Stimulated activated CD4-positive, alpha-beta T cell treated with anti-CD3 and anti-CD28 coated beads, Interleukin-2, amount 100 ng/mL, for 4 hours (primary cell): ENCODE measurements around the gene RAI1.

ENCODE experiments used
- DNase-seq: peaks from one replicate; pipeline ENCODE4 v3.0.0-alpha.2; 2020; ENCODE audit warnings: low read depth

RAI1 gene

GRCh38 chr17:17730250-17730935 lies 49.1 kb downstream of the RAI1 start:
- no peak for DNase-seq

- no peak for DNase-seq
These were observed 51.2 kb downstream of the RAI1 start for GRCh38 chr17:17732444-17732843.

GRCh38 chr17:17732892-17733670 lies 51.8 kb downstream of the RAI1 start:
- no peak for DNase-seq

GRCh38 chr17:17736205-17737183 lies 55.2 kb downstream of the RAI1 start:
- no peak for DNase-seq

- no peak for DNase-seq
These were observed 57.0 kb downstream of the RAI1 start for GRCh38 chr17:17737961-17738894.

- no peak for DNase-seq
These were observed 57.6 kb downstream of the RAI1 start for GRCh38 chr17:17738901-17739300.

GRCh38 chr17:17739388-17740066 lies 58.3 kb downstream of the RAI1 start:
- no peak for DNase-seq

GRCh38 chr17:17740615-17741348 lies 59.5 kb downstream of the RAI1 start:
- DNase-seq = peak; percentile 56

- DNase-seq = no peak
These were observed 60.2 kb downstream of the RAI1 start for GRCh38 chr17:17741349-17742023.

- DNase-seq = no peak
These were observed 60.9 kb downstream of the RAI1 start for GRCh38 chr17:17742133-17742621.

GRCh38 chr17:17742688-17743390 lies 61.6 kb downstream of the RAI1 start:
- DNase-seq = no peak

GRCh38 chr17:17743391-17744112 lies 62.3 kb downstream of the RAI1 start:
- no peak for DNase-seq

GRCh38 chr17:17744116-17744515 lies 62.9 kb downstream of the RAI1 start:
- no peak for DNase-seq

GRCh38 chr17:17745476-17746455 lies 64.5 kb downstream of the RAI1 start:
- no peak for DNase-seq

GRCh38 chr17:17748179-17748578 lies 66.9 kb downstream of the RAI1 start:
- no peak for DNase-seq

- DNase-seq = no peak
These were observed 67.3 kb downstream of the RAI1 start for GRCh38 chr17:17748604-17749003.
